GM23338 (cell line): ENCODE measurements around the gene MARVELD2. TPM values are rescaled to one million over a fixed set of nuclear protein-coding genes. Genes with fewer than 3 reads are reported as not detected.

ENCODE experiments used
- ATAC-seq: fragments of 200-7000 bp; cut with Tn5 transposase; 3 replicates; pipeline ENCODE4 v1.9.1; 2020
- DNase-seq: peaks from one replicate; pipeline ENCODE4 v3.0.0-alpha.2; 2015; ENCODE audit warnings: low spot score
- H2AFZ ChIP-seq: fragments of 200-600 bp; sonication (generic); 2 replicates; pipeline ENCODE4 v1.8.0; 2016; ENCODE audit warnings: antibody characterized with exemption, mild to moderate bottlenecking, moderate library complexity
- H3F3A ChIP-seq: fragments of 200-600 bp; sonication (generic); replicated peaks from 2 replicates; pipeline ENCODE4 v1.8.0; 2017; ENCODE audit warnings: antibody characterized with exemption, mixed run types, low read depth
- H3K27ac ChIP-seq: fragments of 200-600 bp; sonication (generic); 2 replicates; pipeline ENCODE4 v1.6.1; 2016; ENCODE audit warnings: low read depth
- H3K27me3 ChIP-seq: fragments of 200-600 bp; sonication (generic); 2 replicates; pipeline ENCODE4 v1.8.0; 2016; ENCODE audit warnings: mild to moderate bottlenecking, mixed run types, moderate library complexity; ENCODE audit not compliant: insufficient read depth
- H3K36me3 ChIP-seq: fragments of 200-600 bp; sonication (generic); 2 replicates; pipeline ENCODE4 v1.8.0; 2016; ENCODE audit warnings: mild to moderate bottlenecking; ENCODE audit not compliant: insufficient read depth
- H3K4me1 ChIP-seq: fragments of 200-600 bp; sonication (generic); 2 replicates; pipeline ENCODE4 v1.8.0; 2016; ENCODE audit warnings: mild to moderate bottlenecking, moderate library complexity; ENCODE audit not compliant: insufficient read depth
- H3K4me2 ChIP-seq: fragments of 200-600 bp; sonication (generic); 2 replicates; pipeline ENCODE4 v1.7.1; 2017; ENCODE audit warnings: mixed run types
- H3K4me3 ChIP-seq: fragments of 200-600 bp; sonication (generic); 2 replicates; pipeline ENCODE4 v1.6.1; 2016; ENCODE audit warnings: mixed run types
- H3K79me2 ChIP-seq: fragments of 200-600 bp; sonication (generic); replicated peaks from 2 replicates; pipeline ENCODE4 v1.8.0; 2017; ENCODE audit warnings: mild to moderate bottlenecking; ENCODE audit not compliant: insufficient read depth
- H3K9me2 ChIP-seq: fragments of 200-600 bp; sonication (generic); 2 replicates; pipeline ENCODE4 v1.8.0; 2017; ENCODE audit not compliant: insufficient read depth
- H4K20me1 ChIP-seq: fragments of 200-600 bp; sonication (generic); replicated peaks from 2 replicates; pipeline ENCODE4 v1.8.0; 2017; ENCODE audit warnings: mild to moderate bottlenecking; ENCODE audit not compliant: insufficient read depth
- H3K27ac Mint-ChIP-seq: 2 replicates; pipeline ENCODE4 v1.8.0; 2020; ENCODE audit warnings: inconsistent platforms, mild to moderate bottlenecking, moderate library complexity, mixed read lengths
- H3K27me3 Mint-ChIP-seq: 3 replicates; pipeline ENCODE4 v1.8.0; 2022; ENCODE audit warnings: low read depth, mild to moderate bottlenecking, moderate library complexity, mixed read lengths, inconsistent platforms; ENCODE audit not compliant: insufficient read depth, poor library complexity
- H3K36me3 Mint-ChIP-seq: 3 replicates; pipeline ENCODE4 v1.8.0; 2021; ENCODE audit warnings: low read depth, mild to moderate bottlenecking, inconsistent platforms, moderate library complexity, mixed read lengths
- H3K4me1 Mint-ChIP-seq: 3 replicates; pipeline ENCODE4 v1.8.0; 2020; ENCODE audit warnings: mild to moderate bottlenecking, inconsistent platforms, mixed read lengths
- H3K4me3 Mint-ChIP-seq: 3 replicates; pipeline ENCODE4 v1.8.0; 2021; ENCODE audit warnings: moderate library complexity, mild to moderate bottlenecking, inconsistent platforms, mixed read lengths
- H3K9me3 Mint-ChIP-seq: 3 replicates; pipeline ENCODE4 v1.8.0; 2020; ENCODE audit warnings: moderate library complexity, mild to moderate bottlenecking, inconsistent platforms, mixed read lengths
- CTCF ChIP-seq, 2 experiments: fragments of 200-600 bp in 1 of 2; sonication (generic) in 1 of 2; conservative IDR thresholded peaks; 2 replicates each; pipeline versions ENCODE4 v1.5.1 to v1.6.1; 2016 to 2017; ENCODE audit warnings: antibody characterized with exemption in 2 of 2, low read depth in 2 of 2, mild to moderate bottlenecking in 2 of 2, moderate library complexity in 1 of 2
- ETS1 ChIP-seq: IDR thresholded peaks from 2 replicates; pipeline ENCODE4 v1.6.1; 2016; ENCODE audit warnings: antibody characterized with exemption
- EZH2 ChIP-seq: fragments of 200-600 bp; sonication (generic); IDR thresholded peaks from one replicate; pipeline ENCODE4 v1.8.0; 2017; ENCODE audit warnings: antibody characterized with exemption, mild to moderate bottlenecking, low read depth; ENCODE audit not compliant: unreplicated experiment
- EZH2phosphoT487 ChIP-seq: fragments of 200-600 bp; sonication (generic); IDR thresholded peaks from one replicate; pipeline ENCODE4 v1.8.1; 2018; ENCODE audit warnings: antibody characterized with exemption; ENCODE audit not compliant: unreplicated experiment
- JUNB ChIP-seq: IDR thresholded peaks from one replicate; pipeline ENCODE4 v1.6.1; 2016; ENCODE audit warnings: antibody characterized with exemption; ENCODE audit not compliant: unreplicated experiment
- NANOG ChIP-seq: IDR thresholded peaks from 2 replicates; pipeline ENCODE4 v1.6.1; 2016; ENCODE audit warnings: antibody characterized with exemption, borderline replicate concordance
- STAT1 ChIP-seq: IDR thresholded peaks from one replicate; pipeline ENCODE4 v1.6.1; 2016; ENCODE audit warnings: antibody characterized with exemption; ENCODE audit not compliant: unreplicated experiment
- ZNF331 ChIP-seq: fragments of 250-450 bp; sonication (Bioruptor Pico); IDR thresholded peaks from 2 replicates; pipeline ENCODE4 v1.5.0; 2020; ENCODE audit warnings: low read depth, mild to moderate bottlenecking, moderate library complexity
- polyA plus RNA-seq: library from polyadenylated mRNA; unstranded; fragments of >200 nt; fragmentation: Nextera tagmentation; extraction: Ambion mirVana; gene quantifications from 2 replicates; pipeline ENCODE4 v1.2.1, GENCODE V29; 2016
- total RNA-seq: library from RNA; depleted of rRNA; stranded (reverse); fragments of >200 nt; shearing (Covaris generic); gene quantifications from 2 replicates; pipeline ENCODE4 v1.2.3, GENCODE V29; 2014
- TF ChIP-seq, protein P1 (sequence below): fragments of 250-450 bp; sonication (Bioruptor Pico); IDR thresholded peaks from 2 replicates; pipeline ENCODE4 v1.5.0; 2020; ENCODE audit warnings: mild to moderate bottlenecking, moderate library complexity
- TF ChIP-seq, protein P2 (sequence below): IDR thresholded peaks from one replicate; pipeline ENCODE4 v1.6.1; 2018; ENCODE audit warnings: antibody characterized with exemption; ENCODE audit not compliant: unreplicated experiment

Gene MARVELD2
- total and polyA plus RNA-seq, 2 experiments from 2014 or later: 10.0 to 24.1 TPM

DNA sequence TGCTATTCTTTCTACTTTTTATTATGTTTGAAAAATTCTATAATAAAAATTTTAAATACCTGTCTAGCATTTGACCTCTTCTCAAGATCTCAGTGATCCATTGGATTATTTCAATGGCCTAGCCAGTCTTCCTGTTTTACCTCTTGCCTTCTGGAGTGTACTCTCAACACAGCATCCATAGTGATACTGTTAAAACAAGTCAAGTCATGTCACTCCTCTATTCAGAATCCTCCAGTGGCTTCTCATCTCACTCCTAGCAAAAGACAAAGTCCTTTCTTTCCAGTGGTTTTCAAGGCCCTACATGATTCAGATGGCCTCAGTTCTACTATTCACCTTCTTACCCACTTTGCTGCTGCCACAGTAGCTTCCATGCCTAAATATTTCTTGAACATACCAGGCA lies 1.8 kb downstream of the MARVELD2 start (continued):
- TF ChIP-seq, protein P1, sequence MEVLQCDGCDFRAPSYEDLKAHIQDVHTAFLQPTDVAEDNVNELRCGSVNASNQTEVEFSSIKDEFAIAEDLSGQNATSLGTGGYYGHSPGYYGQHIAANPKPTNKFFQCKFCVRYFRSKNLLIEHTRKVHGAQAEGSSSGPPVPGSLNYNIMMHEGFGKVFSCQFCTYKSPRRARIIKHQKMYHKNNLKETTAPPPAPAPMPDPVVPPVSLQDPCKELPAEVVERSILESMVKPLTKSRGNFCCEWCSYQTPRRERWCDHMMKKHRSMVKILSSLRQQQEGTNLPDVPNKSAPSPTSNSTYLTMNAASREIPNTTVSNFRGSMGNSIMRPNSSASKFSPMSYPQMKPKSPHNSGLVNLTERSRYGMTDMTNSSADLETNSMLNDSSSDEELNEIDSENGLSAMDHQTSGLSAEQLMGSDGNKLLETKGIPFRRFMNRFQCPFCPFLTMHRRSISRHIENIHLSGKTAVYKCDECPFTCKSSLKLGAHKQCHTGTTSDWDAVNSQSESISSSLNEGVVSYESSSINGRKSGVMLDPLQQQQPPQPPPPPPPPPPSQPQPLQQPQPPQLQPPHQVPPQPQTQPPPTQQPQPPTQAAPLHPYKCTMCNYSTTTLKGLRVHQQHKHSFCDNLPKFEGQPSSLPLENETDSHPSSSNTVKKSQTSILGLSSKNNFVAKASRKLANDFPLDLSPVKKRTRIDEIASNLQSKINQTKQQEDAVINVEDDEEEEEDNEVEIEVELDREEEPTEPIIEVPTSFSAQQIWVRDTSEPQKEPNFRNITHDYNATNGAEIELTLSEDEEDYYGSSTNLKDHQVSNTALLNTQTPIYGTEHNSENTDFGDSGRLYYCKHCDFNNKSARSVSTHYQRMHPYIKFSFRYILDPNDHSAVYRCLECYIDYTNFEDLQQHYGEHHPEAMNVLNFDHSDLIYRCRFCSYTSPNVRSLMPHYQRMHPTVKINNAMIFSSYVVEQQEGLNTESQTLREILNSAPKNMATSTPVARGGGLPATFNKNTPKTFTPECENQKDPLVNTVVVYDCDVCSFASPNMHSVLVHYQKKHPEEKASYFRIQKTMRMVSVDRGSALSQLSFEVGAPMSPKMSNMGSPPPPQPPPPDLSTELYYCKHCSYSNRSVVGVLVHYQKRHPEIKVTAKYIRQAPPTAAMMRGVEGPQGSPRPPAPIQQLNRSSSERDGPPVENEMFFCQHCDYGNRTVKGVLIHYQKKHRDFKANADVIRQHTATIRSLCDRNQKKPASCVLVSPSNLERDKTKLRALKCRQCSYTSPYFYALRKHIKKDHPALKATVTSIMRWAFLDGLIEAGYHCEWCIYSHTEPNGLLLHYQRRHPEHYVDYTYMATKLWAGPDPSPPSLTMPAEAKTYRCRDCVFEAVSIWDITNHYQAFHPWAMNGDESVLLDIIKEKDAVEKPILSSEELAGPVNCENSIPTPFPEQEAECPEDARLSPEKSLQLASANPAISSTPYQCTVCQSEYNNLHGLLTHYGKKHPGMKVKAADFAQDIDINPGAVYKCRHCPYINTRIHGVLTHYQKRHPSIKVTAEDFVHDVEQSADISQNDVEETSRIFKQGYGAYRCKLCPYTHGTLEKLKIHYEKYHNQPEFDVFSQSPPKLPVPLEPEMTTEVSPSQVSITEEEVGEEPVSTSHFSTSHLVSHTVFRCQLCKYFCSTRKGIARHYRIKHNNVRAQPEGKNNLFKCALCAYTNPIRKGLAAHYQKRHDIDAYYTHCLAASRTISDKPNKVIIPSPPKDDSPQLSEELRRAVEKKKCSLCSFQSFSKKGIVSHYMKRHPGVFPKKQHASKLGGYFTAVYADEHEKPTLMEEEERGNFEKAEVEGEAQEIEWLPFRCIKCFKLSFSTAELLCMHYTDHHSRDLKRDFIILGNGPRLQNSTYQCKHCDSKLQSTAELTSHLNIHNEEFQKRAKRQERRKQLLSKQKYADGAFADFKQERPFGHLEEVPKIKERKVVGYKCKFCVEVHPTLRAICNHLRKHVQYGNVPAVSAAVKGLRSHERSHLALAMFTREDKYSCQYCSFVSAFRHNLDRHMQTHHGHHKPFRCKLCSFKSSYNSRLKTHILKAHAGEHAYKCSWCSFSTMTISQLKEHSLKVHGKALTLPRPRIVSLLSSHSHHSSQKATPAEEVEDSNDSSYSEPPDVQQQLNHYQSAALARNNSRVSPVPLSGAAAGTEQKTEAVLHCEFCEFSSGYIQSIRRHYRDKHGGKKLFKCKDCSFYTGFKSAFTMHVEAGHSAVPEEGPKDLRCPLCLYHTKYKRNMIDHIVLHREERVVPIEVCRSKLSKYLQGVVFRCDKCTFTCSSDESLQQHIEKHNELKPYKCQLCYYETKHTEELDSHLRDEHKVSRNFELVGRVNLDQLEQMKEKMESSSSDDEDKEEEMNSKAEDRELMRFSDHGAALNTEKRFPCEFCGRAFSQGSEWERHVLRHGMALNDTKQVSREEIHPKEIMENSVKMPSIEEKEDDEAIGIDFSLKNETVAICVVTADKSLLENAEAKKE (CRISPR knock-in tag): no peak
- no peak for TF ChIP-seq NANOG

GRCh38 chr5:69418554-69418953 lies 3.6 kb downstream of the MARVELD2 start:
- Histone ChIP-seq H3K4me1 (peaks cover 11% of the 10 kb centered on the region), H3K27ac (no peak overlapping the region), H4K20me1 (peaks cover 3% of the 10 kb centered on the region; the same call in 1 of the 2 replicates), H2AFZ (no peak overlapping the region), H3F3A (peaks cover 9% of the 10 kb centered on the region), H3K9me2 (0 out of 2 replicates have a peak, but pooled peaks cover 2% of the 10 kb centered on the region), H3K27me3 (no peaks in the 10 kb centered on the region), H3K4me3 (no peak overlapping the region), H3K36me3 (peaks cover 6% of the 10 kb centered on the region; the same call in 1 of the 2 replicates), H3K79me2 (peaks cover 14% of the 10 kb centered on the region), H3K4me2 (no peak overlapping the region)
- ATAC-seq (no peak), DNase-seq (no peak)
- peaks cover 38% of the 10 kb centered on the region for H3K36me3 Mint-ChIP-seq
- peaks cover 8% of the 10 kb centered on the region for H3K27me3 Mint-ChIP-seq
- peaks cover 8% of the 10 kb centered on the region; the same call in 2 of the 3 replicates for H3K9me3 Mint-ChIP-seq
- peaks cover 20% of the 10 kb centered on the region for H3K4me1 Mint-ChIP-seq
- H3K4me3 Mint-ChIP-seq: no peak overlapping the region
- H3K27ac Mint-ChIP-seq: no peak overlapping the region
- TF ChIP-seq CTCF (conservative IDR thresholded peaks at IDR 0.05; ENCODE audit: low read depth in 2 of 2) (no peak), EZH2 (no peak), STAT1 (no peak), EZH2phosphoT487 (no peak), ZNF331 (CRISPR knock-in tag) (no peak), NANOG (no peak), ETS1 (no peak), JUNB (no peak)
- TF ChIP-seq, protein P2, sequence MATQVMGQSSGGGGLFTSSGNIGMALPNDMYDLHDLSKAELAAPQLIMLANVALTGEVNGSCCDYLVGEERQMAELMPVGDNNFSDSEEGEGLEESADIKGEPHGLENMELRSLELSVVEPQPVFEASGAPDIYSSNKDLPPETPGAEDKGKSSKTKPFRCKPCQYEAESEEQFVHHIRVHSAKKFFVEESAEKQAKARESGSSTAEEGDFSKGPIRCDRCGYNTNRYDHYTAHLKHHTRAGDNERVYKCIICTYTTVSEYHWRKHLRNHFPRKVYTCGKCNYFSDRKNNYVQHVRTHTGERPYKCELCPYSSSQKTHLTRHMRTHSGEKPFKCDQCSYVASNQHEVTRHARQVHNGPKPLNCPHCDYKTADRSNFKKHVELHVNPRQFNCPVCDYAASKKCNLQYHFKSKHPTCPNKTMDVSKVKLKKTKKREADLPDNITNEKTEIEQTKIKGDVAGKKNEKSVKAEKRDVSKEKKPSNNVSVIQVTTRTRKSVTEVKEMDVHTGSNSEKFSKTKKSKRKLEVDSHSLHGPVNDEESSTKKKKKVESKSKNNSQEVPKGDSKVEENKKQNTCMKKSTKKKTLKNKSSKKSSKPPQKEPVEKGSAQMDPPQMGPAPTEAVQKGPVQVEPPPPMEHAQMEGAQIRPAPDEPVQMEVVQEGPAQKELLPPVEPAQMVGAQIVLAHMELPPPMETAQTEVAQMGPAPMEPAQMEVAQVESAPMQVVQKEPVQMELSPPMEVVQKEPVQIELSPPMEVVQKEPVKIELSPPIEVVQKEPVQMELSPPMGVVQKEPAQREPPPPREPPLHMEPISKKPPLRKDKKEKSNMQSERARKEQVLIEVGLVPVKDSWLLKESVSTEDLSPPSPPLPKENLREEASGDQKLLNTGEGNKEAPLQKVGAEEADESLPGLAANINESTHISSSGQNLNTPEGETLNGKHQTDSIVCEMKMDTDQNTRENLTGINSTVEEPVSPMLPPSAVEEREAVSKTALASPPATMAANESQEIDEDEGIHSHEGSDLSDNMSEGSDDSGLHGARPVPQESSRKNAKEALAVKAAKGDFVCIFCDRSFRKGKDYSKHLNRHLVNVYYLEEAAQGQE: no peak
